Uterus (tissue), 4 donors: ENCODE measurements around the gene BICDL1. TPM values are rescaled to one million over a fixed set of nuclear protein-coding genes. Genes with fewer than 3 reads are reported as not detected.

ENCODE experiments used
- DNase-seq, 2 donors: peaks; one replicate each; pipeline ENCODE4 v3.0.0-alpha.2; 2019 to 2020
- H3K27ac ChIP-seq, 2 donors: fragments of 200-600 bp; sonication (generic); 1 replicate in 1 of 2; 2 replicates in 1 of 2; pipeline ENCODE4 v1.5.1; 2016 to 2018
- H3K27me3 ChIP-seq, 2 donors: fragments of 200-600 bp; sonication (generic); one replicate each; pipeline ENCODE4 v1.5.1; 2018 to 2019; ENCODE audit warnings: control low read depth in 1 of 2
- H3K36me3 ChIP-seq, 2 donors: fragments of 200-600 bp; sonication (generic); one replicate each; pipeline ENCODE4 v1.5.1; 2019; ENCODE audit warnings: control low read depth in 1 of 2
- H3K4me1 ChIP-seq, 2 donors: fragments of 200-600 bp; sonication (generic); one replicate each; pipeline ENCODE4 v1.5.1; 2018 to 2019; ENCODE audit warnings: control low read depth in 1 of 2
- H3K4me3 ChIP-seq, 2 donors: fragments of 200-600 bp; sonication (generic); 1 replicate in 1 of 2; 2 replicates in 1 of 2; pipeline ENCODE4 v1.5.1; 2018 to 2019; ENCODE audit warnings: mild to moderate bottlenecking in 1 of 2
- H3K9me3 ChIP-seq, 2 donors: fragments of 200-600 bp; sonication (generic); one replicate each; pipeline ENCODE4 v1.5.1; 2019; ENCODE audit warnings: control low read depth in 1 of 2
- CTCF ChIP-seq, 4 experiments: fragments of 200-600 bp in 2 of 4; fragments of 450-650 bp in 2 of 4; sonication (generic) in 2 of 4; IDR thresholded peaks; one replicate each; pipeline ENCODE4 v1.5.1; 2016 to 2019; ENCODE audit warnings: antibody characterized with exemption in 4 of 4, mild to moderate bottlenecking in 2 of 4, moderate library complexity in 1 of 4
- POLR2A ChIP-seq, 2 donors: fragments of 450-650 bp; IDR thresholded peaks; one replicate each; pipeline ENCODE4 v1.6.1; 2016; ENCODE audit warnings: antibody characterized with exemption in 2 of 2, mild to moderate bottlenecking in 1 of 2, moderate library complexity in 1 of 2
- intact Hi-C: fragments of 100-400 bp; cut with DNase I; formaldehyde crosslinking; loops from one replicate; pipeline ENCODE4 v1.15.1; 2023; ENCODE audit warnings: low total_unique reads
- total RNA-seq, 4 donors: library from RNA; depleted of rRNA in 3 of 4; stranded (reverse); fragments of >200 nt in 3 of 4; gene quantifications; one replicate each; pipeline versions ENCODE4 v1.1.0 to v1.2.4, GENCODE V29; 2014 to 2023
- donor health status: DM: yes; HTN: yes; CAD: no.

The BICDL1 gene
- total RNA-seq: 1 to 10 TPM in 2 of 4 donors, not detected in 2; 1.8 to 2.2 TPM

DNA sequence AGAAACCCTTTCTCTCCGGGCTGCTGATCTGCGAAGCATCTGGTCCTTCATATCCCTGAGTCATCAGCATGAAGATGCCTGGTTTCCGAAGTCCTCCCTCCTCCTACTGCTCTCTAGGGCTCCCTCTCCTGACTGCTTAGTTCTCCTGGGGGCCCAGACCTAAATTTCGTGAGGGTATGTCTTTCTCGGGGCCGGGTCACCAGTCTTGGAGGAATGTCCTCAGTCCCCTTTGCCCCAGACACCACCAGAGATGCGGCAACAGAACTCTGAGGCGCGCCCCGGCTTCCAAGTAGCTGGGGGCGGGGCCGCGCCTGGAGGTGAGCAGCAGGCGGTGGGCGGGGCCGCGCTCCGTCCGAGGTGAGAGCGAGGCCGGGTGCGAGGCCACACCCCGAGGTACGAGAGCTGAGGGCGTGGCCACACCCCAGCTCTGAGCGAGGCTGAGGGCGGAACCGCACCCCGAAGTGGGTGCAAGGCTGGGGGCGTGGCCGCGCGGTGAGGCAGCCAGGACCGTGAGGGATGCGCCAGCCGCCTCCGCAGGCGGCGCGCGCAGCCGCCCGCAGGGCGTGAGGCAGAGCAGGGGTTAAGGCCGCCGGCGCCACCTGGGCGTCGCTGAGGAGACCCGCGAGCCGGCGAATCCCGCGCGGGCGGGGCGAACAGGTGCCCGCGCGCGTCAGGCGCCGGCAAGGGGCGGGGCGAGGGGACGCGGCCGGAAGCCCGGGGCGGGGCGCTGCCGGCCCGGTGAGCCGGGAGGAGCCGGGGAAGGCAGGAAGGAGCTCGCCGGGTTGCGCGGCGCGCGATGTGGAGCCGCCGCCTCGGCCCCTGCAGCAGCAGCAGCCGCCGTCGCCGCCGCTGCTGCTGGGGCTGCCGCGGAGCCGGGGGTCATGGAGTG, at the start of gene BICDL1:
Gene BICDL1, plus strand, starts transcription at position 765 of the 889 bp plus-strand sequence. CDS start 633 bp downstream, outside the sequence.
- Histone ChIP-seq H3K27ac (no peak within 1 kb of the TSS), H3K4me1 (peaks cover 0 to 14% of the 10 kb centered on the region in 2 donors), H3K27me3 (peaks cover 0 to 9% of the 10 kb centered on the region in 2 donors), H3K36me3 (no peaks in the 10 kb centered on the region), H3K4me3 (peak within 1 kb of the TSS; percentile 10 to 38), H3K9me3 (no peaks in the 10 kb centered on the region)
- intact Hi-C loops: no loop called here
- DNase-seq: peak; percentile 13 to 21
- TF ChIP-seq POLR2A (IDR thresholded peaks at IDR 0.05): no peak
- no peak for TF ChIP-seq CTCF (IDR thresholded peaks at IDR 0.05)

DNA sequence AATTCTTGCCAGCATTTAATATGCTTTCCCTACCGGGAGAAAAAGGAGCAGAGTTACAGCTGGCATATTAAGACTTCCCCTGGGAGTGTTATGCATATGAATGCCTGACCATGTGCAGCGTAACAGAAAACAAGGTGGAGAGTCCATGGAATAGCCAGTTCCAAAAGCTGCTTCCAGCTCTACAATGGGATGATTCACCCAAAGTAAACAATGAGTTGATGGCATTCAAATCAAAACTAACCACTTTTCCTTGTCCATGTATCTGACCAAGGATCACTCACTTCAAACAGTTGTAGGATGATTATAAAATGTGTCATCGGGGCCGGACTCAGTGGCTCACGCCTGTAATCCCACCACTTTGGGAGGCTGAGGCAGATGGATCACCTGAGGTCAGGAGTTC, 48.1 kb upstream of the BICDL1 start:
- DNase-seq: no peak
- Histone ChIP-seq H3K36me3 (no peaks in the 10 kb centered on the region), H3K27ac (no peak overlapping the region), H3K9me3 (no peaks in the 10 kb centered on the region), H3K4me3 (no peak overlapping the region), H3K27me3 (no peaks in the 10 kb centered on the region), H3K4me1 (no peaks in the 10 kb centered on the region)
- no peak for TF ChIP-seq POLR2A (IDR thresholded peaks at IDR 0.05)
- TF ChIP-seq CTCF (IDR thresholded peaks at IDR 0.05): no peak
- intact Hi-C loops: no loop called here

GRCh38 chr12:119942386-119942785, 46.6 kb upstream of the BICDL1 start:
- no peaks in the 10 kb centered on the region for H3K9me3 ChIP-seq
- intact Hi-C loops: no loop called here

DNA sequence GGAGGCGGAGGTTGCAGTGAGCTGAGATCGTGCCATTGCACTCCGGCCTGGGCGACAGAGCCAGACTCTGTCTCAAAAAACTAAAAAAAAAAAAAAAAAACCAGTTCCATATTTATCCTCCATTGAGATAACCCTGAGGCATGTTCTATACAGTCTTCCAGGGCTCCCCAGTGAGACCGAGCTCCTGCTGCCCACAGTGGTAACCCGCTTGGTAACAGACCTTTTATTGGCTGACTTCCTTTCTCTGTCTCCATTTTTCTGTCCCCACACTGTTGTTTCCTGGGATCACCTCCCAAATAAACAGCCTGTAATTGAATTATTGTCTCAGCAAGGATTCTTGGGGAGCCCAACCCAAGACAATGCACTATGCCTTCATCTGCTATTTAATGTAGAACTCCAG, 42.8 kb upstream of the BICDL1 start:
- H3K36me3 ChIP-seq: no peaks in the 10 kb centered on the region
- no peaks in the 10 kb centered on the region for H3K9me3 ChIP-seq
- no peaks in the 10 kb centered on the region for H3K27me3 ChIP-seq
- H3K4me1 ChIP-seq: no peaks in the 10 kb centered on the region
- no peak overlapping the region for H3K27ac ChIP-seq
- DNase-seq: no peak
- TF ChIP-seq CTCF (IDR thresholded peaks at IDR 0.05) (no peak), POLR2A (IDR thresholded peaks at IDR 0.05) (no peak)
- intact Hi-C loops: no loop called here
- no peak overlapping the region for H3K4me3 ChIP-seq

More at GRCh38 chr12:119942386-119942785, 46.6 kb upstream of the BICDL1 start:
- Histone ChIP-seq H3K36me3 (no peaks in the 10 kb centered on the region), H3K4me1 (no peaks in the 10 kb centered on the region), H3K27ac (no peak overlapping the region), H3K27me3 (no peaks in the 10 kb centered on the region), H3K4me3 (no peak overlapping the region)
- TF ChIP-seq CTCF (IDR thresholded peaks at IDR 0.05): no peak
- no peak for TF ChIP-seq POLR2A (IDR thresholded peaks at IDR 0.05)
- no peak for DNase-seq

- H3K4me1 ChIP-seq: no peaks in the 10 kb centered on the region
- no peak for DNase-seq
- no peaks in the 10 kb centered on the region for H3K9me3 ChIP-seq
- intact Hi-C loops: no loop called here
- no peak overlapping the region for H3K27ac ChIP-seq
- H3K4me3 ChIP-seq: no peak overlapping the region
- no peaks in the 10 kb centered on the region for H3K27me3 ChIP-seq
- no peak for TF ChIP-seq POLR2A (IDR thresholded peaks at IDR 0.05)
- no peak for TF ChIP-seq CTCF (IDR thresholded peaks at IDR 0.05)
- H3K36me3 ChIP-seq: no peaks in the 10 kb centered on the region
Measured at GRCh38 chr12:119949145-119949544, 39.9 kb upstream of the BICDL1 start.
